OCI-LY7 (cell line): ENCODE results near the gene SGPL1. TPM values are rescaled to one million over a fixed set of nuclear protein-coding genes. Genes with fewer than 3 reads are reported as not detected.

Experiments
- BruUV-seq: library from RNA; stranded (reverse); fragments of 400-500 nt; replicated peaks from 2 replicates; lab custom pipeline; 2021; lab: Mats Ljungman, UMichigan
- CTCF ChIA-PET: fragments of 300-600 bp; sonication (Branson Sonifier 250); formaldehyde crosslinking; loops from one replicate; lab custom pipeline; 2022; ENCODE audit warnings: antibody characterized with exemption; ENCODE audit not compliant: unreplicated experiment; lab: Charles Lee
- POLR2A ChIA-PET: fragments of 300-600 bp; sonication (Branson Sonifier 250); formaldehyde crosslinking; loops from one replicate; lab custom pipeline; 2022; ENCODE audit warnings: antibody characterized with exemption; lab: Charles Lee
- DNase-seq: peaks from one replicate; pipeline ENCODE4 v3.0.0-alpha.2; 2015; ENCODE audit warnings: low spot score
- H2AFZ ChIP-seq: fragments of 200-600 bp; sonication (generic), shearing (Covaris generic); 2 replicates; pipeline ENCODE4 v1.6.1; 2014; ENCODE audit warnings: mild to moderate bottlenecking, antibody characterized with exemption, low read length, moderate library complexity
- H3K27ac ChIP-seq: fragments of 200-600 bp; sonication (generic); 2 replicates; pipeline ENCODE4 v1.5.1; 2014; ENCODE audit warnings: mixed run types, low read depth, mild to moderate bottlenecking, moderate library complexity, low read length, inconsistent platforms; ENCODE audit not compliant: poor library complexity, severe bottlenecking
- H3K36me3 ChIP-seq: fragments of 200-600 bp; sonication (generic); 2 replicates; pipeline ENCODE4 v1.6.1; 2014; ENCODE audit warnings: mild to moderate bottlenecking, antibody characterized with exemption, low read length, moderate library complexity, mixed read lengths; ENCODE audit not compliant: insufficient read depth
- H3K4me1 ChIP-seq: fragments of 200-600 bp; sonication (generic); 2 replicates; pipeline ENCODE4 v1.5.1; 2014; ENCODE audit warnings: mild to moderate bottlenecking, low read length; ENCODE audit not compliant: insufficient read depth, poor library complexity, severe bottlenecking
- H3K4me2 ChIP-seq: fragments of 200-600 bp; sonication (generic); 2 replicates; pipeline ENCODE4 v1.6.1; 2014; ENCODE audit warnings: mild to moderate bottlenecking, low read length
- H3K4me3 ChIP-seq: fragments of 200-600 bp; sonication (generic); 2 replicates; pipeline ENCODE4 v1.5.1; 2014; ENCODE audit warnings: mild to moderate bottlenecking, low read depth, low read length; ENCODE audit not compliant: poor library complexity, severe bottlenecking
- H3K79me2 ChIP-seq: fragments of 200-600 bp; sonication (generic); 2 replicates; pipeline ENCODE4 v1.6.1; 2016; ENCODE audit warnings: low read depth, mild to moderate bottlenecking, low read length, moderate library complexity, mixed read lengths; ENCODE audit not compliant: insufficient read depth
- H3K9me2 ChIP-seq: fragments of 200-600 bp; sonication (generic); 2 replicates; pipeline ENCODE4 v1.6.1; 2016; ENCODE audit warnings: mild to moderate bottlenecking, low read length, mixed read lengths; ENCODE audit not compliant: insufficient read depth
- H3K9me3 ChIP-seq: fragments of 200-600 bp; sonication (generic); 2 replicates; pipeline ENCODE4 v1.6.1; 2014; ENCODE audit warnings: mild to moderate bottlenecking, mixed run types, low read length, mixed read lengths
- H4K20me1 ChIP-seq: fragments of 200-600 bp; sonication (generic); 2 replicates; pipeline ENCODE4 v1.6.1; 2014; ENCODE audit warnings: mild to moderate bottlenecking, antibody characterized with exemption, low read length, moderate library complexity, mixed read lengths; ENCODE audit not compliant: insufficient read depth
- EZH2phosphoT487 ChIP-seq: fragments of 200-600 bp; sonication (generic); IDR thresholded peaks from 2 replicates; pipeline ENCODE4 v1.6.1; 2018; ENCODE audit warnings: low read depth, borderline replicate concordance, mild to moderate bottlenecking, mixed run types, antibody characterized with exemption, low read length, moderate library complexity, mixed read lengths
- intact Hi-C: fragments of 100-400 bp; cut with micrococcal nuclease; formaldehyde crosslinking; loops from one replicate; pipeline ENCODE4 v1.10.0; 2022; ENCODE audit not compliant: unreplicated experiment
- total RNA-seq, 2 experiments: library from RNA; depleted of rRNA in 1 of 2; stranded (reverse); fragments of >200 nt in 1 of 2; shearing (Covaris generic) in 1 of 2; gene quantifications; 2 replicates each; pipeline ENCODE4 v1.2.3, GENCODE V29; 2014 to 2022
- TF ChIP-seq, protein P1 (sequence below): fragments of 200-600 bp; sonication (generic); conservative IDR thresholded peaks from 2 replicates; pipeline ENCODE4 v1.5.1; 2014; ENCODE audit warnings: mild to moderate bottlenecking, antibody characterized with exemption, low read length, moderate library complexity, mixed read lengths

Gene SGPL1
- total RNA-seq, 2 experiments from 2014 or later: 11.7 to 25.1 TPM

DNA sequence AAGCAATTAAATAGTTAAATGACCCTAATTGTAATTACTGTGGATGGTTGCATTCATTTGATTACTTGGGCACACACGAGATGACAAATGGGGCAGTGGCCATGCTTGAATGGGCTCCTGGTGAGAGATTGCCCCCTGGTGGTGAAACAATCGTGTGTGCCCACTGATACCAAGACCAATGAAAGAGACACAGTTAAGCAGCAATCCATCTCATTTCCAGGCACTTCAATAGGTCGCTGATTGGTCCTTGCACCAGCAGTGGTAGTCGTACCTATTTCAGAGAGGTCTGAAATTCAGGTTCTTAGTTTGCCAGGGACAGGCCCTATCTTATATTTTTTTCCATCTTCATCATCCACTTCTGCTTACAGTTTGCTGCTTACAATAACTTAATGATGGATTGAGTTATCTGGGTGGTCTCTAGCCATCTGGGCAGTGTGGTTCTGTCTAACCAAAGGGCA is 64.4 kb downstream of the SGPL1 start:
- Histone ChIP-seq H2AFZ (no peak overlapping the region), H4K20me1 (no peaks in the 10 kb centered on the region), H3K4me1 (no peaks in the 10 kb centered on the region), H3K79me2 (no peaks in the 10 kb centered on the region), H3K9me2 (no peaks in the 10 kb centered on the region), H3K27ac (no peak overlapping the region), H3K36me3 (peaks cover 10% of the 10 kb centered on the region; the same call in 1 of the 2 replicates), H3K4me3 (no peak overlapping the region), H3K9me3 (no peaks in the 10 kb centered on the region), H3K4me2 (no peak overlapping the region)
- intact Hi-C loops: loop anchor here (1.0 kb wide), 3 partner anchors 65 to 419 kb away; partner anchors contain the start of gene SGPL1
- BruUV-seq: no TSS peak
- TF ChIP-seq, protein P1, sequence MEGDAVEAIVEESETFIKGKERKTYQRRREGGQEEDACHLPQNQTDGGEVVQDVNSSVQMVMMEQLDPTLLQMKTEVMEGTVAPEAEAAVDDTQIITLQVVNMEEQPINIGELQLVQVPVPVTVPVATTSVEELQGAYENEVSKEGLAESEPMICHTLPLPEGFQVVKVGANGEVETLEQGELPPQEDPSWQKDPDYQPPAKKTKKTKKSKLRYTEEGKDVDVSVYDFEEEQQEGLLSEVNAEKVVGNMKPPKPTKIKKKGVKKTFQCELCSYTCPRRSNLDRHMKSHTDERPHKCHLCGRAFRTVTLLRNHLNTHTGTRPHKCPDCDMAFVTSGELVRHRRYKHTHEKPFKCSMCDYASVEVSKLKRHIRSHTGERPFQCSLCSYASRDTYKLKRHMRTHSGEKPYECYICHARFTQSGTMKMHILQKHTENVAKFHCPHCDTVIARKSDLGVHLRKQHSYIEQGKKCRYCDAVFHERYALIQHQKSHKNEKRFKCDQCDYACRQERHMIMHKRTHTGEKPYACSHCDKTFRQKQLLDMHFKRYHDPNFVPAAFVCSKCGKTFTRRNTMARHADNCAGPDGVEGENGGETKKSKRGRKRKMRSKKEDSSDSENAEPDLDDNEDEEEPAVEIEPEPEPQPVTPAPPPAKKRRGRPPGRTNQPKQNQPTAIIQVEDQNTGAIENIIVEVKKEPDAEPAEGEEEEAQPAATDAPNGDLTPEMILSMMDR: peak; percentile 96
- TF ChIP-seq EZH2phosphoT487: no peak
- ChIA-PET POLR2A (interaction anchor here (0.7 kb wide), 1 partner anchor 98 kb away, joined by 4 read pairs; no protein-coding TSS in a partner anchor), CTCF (interaction anchor here (0.6 kb wide), 1 partner anchor 772 kb away, joined by 3 read pairs; no protein-coding TSS in a partner anchor)
- DNase-seq: peak; percentile 81

DNA sequence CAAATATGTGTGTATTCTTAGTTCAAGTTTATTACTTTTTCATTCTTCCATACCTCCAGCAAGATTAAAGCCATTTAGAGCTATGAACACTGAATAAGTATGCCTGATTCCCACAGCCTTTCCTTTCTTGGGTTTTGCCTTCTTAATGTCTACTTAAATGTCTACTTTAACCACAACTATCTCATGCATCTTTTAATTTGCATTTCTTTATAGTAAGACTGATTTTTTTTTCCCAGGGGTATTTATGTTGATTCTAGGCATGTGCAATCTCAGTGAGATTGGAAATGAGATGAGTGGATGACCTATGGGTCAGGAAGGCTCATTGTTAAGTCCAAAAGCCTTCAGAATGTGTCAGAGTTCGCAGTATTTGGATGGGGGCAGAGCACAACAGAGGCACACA is 69.0 kb downstream of the SGPL1 start:
- ChIA-PET POLR2A (no interaction called here), CTCF (no interaction called here)
- Histone ChIP-seq H3K79me2 (no peaks in the 10 kb centered on the region), H3K4me2 (no peak overlapping the region), H3K4me3 (no peak overlapping the region), H3K9me3 (no peaks in the 10 kb centered on the region), H2AFZ (no peak overlapping the region), H4K20me1 (no peaks in the 10 kb centered on the region), H3K36me3 (no peaks in the 10 kb centered on the region), H3K27ac (no peak overlapping the region), H3K4me1 (peaks cover 5% of the 10 kb centered on the region), H3K9me2 (no peaks in the 10 kb centered on the region)
- TF ChIP-seq, protein P1: no peak
- TF ChIP-seq EZH2phosphoT487: no peak
- DNase-seq: no peak
- BruUV-seq: no TSS peak
- intact Hi-C loops: no loop called here

DNA sequence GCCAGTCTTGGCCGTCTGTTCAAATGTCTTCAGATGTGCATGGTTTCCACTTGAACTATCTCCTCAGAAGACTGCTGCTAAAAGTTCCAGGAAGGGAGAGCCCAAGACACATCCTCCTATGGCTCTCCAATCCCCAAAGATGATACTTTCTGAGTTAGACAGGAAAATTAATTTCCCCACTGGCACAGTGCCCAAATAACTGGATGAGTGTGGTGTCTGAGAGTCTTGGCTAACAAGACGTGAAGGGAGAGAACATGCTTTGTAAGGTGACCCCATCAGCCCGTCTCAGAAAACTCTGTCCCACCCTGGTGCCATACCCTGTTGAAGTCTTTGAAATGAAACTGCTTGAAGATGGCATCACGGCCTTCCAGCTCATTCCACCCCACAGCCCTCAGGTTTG is 69.7 kb downstream of the SGPL1 start:
- TF ChIP-seq EZH2phosphoT487: no peak
- TF ChIP-seq, protein P1: no peak
- POLR2A ChIA-PET: no interaction called here
- Histone ChIP-seq H3K9me2 (no peaks in the 10 kb centered on the region), H3K79me2 (no peaks in the 10 kb centered on the region), H3K4me2 (no peak overlapping the region), H4K20me1 (no peaks in the 10 kb centered on the region), H2AFZ (no peak overlapping the region), H3K27ac (no peak overlapping the region), H3K4me1 (peaks cover 5% of the 10 kb centered on the region), H3K36me3 (no peaks in the 10 kb centered on the region), H3K4me3 (no peak overlapping the region), H3K9me3 (no peaks in the 10 kb centered on the region)
- DNase-seq: no peak
- intact Hi-C loops: no loop called here
- no TSS peak for BruUV-seq
- CTCF ChIA-PET: no interaction called here
